HG03354 (cell line): ENCODE results near the gene UBE2D2.

ENCODE experiments used
- ATAC-seq: cut with Tn5 transposase; IDR thresholded peaks from one replicate; pipeline ENCODE4 v1.9.1; 2021; ENCODE audit warnings: mild to moderate bottlenecking; ENCODE audit not compliant: unreplicated experiment, poor library complexity, severe bottlenecking

UBE2D2 gene

GRCh38 chr5:139642891-139643871, 82.0 kb downstream of the UBE2D2 start:
- no peak for ATAC-seq

GRCh38 chr5:139644001-139644456, 82.9 kb downstream of the UBE2D2 start:
- ATAC-seq, result no peak

- no peak for ATAC-seq
Measured at GRCh38 chr5:139644646-139645429, 83.7 kb downstream of the UBE2D2 start.

GRCh38 chr5:139645430-139645871, 84.3 kb downstream of the UBE2D2 start:
- ATAC-seq, result no peak

- ATAC-seq, result no peak
Measured at GRCh38 chr5:139646111-139646510, 85.0 kb downstream of the UBE2D2 start.

- no peak for ATAC-seq
Measured at GRCh38 chr5:139646912-139647505, 85.9 kb downstream of the UBE2D2 start.

- ATAC-seq, result no peak
Measured at GRCh38 chr5:139647506-139648204, 86.5 kb downstream of the UBE2D2 start.

GRCh38 chr5:139648205-139649081, 87.3 kb downstream of the UBE2D2 start, which contains the start of gene CXXC5:
Gene CXXC5 (plus strand): TSS chr5:139648349. CDS start chr5:139680524, 32,175 bp downstream.
- peak; percentile 30 for ATAC-seq

GRCh38 chr5:139649082-139649991, 88.2 kb downstream of the UBE2D2 start:
- ATAC-seq, result peak; percentile 6

GRCh38 chr5:139650031-139650688, 89.0 kb downstream of the UBE2D2 start:
- ATAC-seq, result no peak

- ATAC-seq, result no peak
Measured at GRCh38 chr5:139650689-139651042, 89.5 kb downstream of the UBE2D2 start.

- ATAC-seq, result no peak
Measured at GRCh38 chr5:139651043-139651834, 90.1 kb downstream of the UBE2D2 start.

- ATAC-seq, result peak; percentile 39
Measured at GRCh38 chr5:139651853-139652787, 91.0 kb downstream of the UBE2D2 start.

GRCh38 chr5:139652788-139653241, 91.7 kb downstream of the UBE2D2 start:
- ATAC-seq, result peak; percentile 37

GRCh38 chr5:139653616-139654015, 92.5 kb downstream of the UBE2D2 start:
- no peak for ATAC-seq
